SK-N-MC (cell line): ENCODE data around the gene IL1RAP.

ENCODE experiments used
- DNase-seq: peaks from one replicate; pipeline ENCODE4 v3.0.0-alpha.2; 2011; ENCODE audit warnings: low read depth, low spot score
- H3K27ac ChIP-seq: fragments of 200-600 bp; sonication (generic); 2 replicates; pipeline ENCODE4 v1.5.1; 2016; ENCODE audit warnings: mixed run types
- H3K36me3 ChIP-seq: fragments of 200-600 bp; sonication (generic); 2 replicates; pipeline ENCODE4 v1.6.1; 2017; ENCODE audit warnings: antibody characterized with exemption, low read length, mixed read lengths; ENCODE audit not compliant: insufficient read depth
- H3K4me3 ChIP-seq: fragments of 200-600 bp; sonication (generic); 2 replicates; pipeline ENCODE4 v1.5.1; 2016
- H3K9ac ChIP-seq: fragments of 200-600 bp; sonication (generic); 2 replicates; pipeline ENCODE4 v1.8.0; 2017; ENCODE audit warnings: mixed run types, mixed read lengths; ENCODE audit not compliant: insufficient read length
- H3K9me3 ChIP-seq: fragments of 200-600 bp; sonication (generic); 2 replicates; pipeline ENCODE4 v1.6.1; 2017; ENCODE audit warnings: low read depth, mild to moderate bottlenecking, antibody characterized with exemption, low read length, moderate library complexity, mixed read lengths
- EZH2 ChIP-seq: fragments of 200-600 bp; sonication (generic); IDR thresholded peaks from one replicate; pipeline ENCODE4 v1.6.1; 2017; ENCODE audit warnings: antibody characterized with exemption
- FOXP2 ChIP-seq: optimal IDR thresholded peaks from 2 replicates; pipeline ENCODE3; 2011; ENCODE audit warnings: mild to moderate bottlenecking, moderate library complexity; ENCODE audit not compliant: insufficient read depth; ENCODE audit errors: extremely low read length, control extremely low read depth
- POLR2AphosphoS5 ChIP-seq: IDR thresholded peaks from 2 replicates; pipeline ENCODE4 v1.6.1; 2012; ENCODE audit warnings: mild to moderate bottlenecking, low read depth, low read length, borderline replicate concordance

The IL1RAP gene

GRCh38 chr3:190521998-190522397, 8.1 kb downstream of the IL1RAP start:
- peak; percentile 37; the same call in 1 of the 2 replicates for TF ChIP-seq POLR2AphosphoS5
- TF ChIP-seq FOXP2, result no peak
- Histone ChIP-seq H3K36me3 (peaks cover 32% of the 10 kb centered on the region), H3K9me3 (no peaks in the 10 kb centered on the region), H3K27ac (peak overlapping the region; percentile 93), H3K4me3 (peak overlapping the region; percentile 66), H3K9ac (peak overlapping the region; percentile 34)
- DNase-seq, result peak; percentile 93

DNA sequence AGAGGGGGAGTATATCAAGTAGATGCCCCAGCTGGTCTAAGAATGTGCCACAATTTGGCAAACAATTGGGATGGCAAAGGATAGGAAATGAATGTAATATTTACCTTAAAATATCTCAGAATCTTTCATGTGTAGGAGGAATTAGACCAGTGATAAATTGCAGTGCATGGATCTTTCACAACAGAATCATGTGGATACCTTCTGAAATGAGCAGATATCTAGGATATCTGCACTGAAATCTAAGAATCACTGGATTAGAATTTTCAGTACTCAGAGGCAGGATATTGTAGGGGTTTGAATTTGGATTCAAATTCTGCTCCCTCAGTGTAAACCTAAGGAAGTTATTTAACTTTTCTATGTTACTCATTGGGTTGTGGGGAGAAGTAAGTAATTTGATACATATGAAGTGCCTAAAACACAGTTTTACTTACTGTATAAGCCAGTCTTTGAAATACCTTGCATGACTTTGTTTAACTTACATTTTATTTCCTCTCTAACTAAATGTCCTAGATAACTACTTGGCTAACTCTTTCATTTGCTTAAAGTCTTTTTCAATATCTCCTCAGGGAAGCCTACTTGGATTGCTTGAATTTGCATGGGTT, 8.8 kb downstream of the IL1RAP start:
- peaks cover 35% of the 10 kb centered on the region for H3K36me3 ChIP-seq
- peak overlapping the region; percentile 32 for H3K4me3 ChIP-seq
- H3K9ac ChIP-seq, result no peak overlapping the region
- H3K9me3 ChIP-seq, result no peaks in the 10 kb centered on the region
- no peak for TF ChIP-seq EZH2
- no peak for TF ChIP-seq POLR2AphosphoS5
- no peak for TF ChIP-seq FOXP2
- DNase-seq, result no peak
- peak overlapping the region; percentile 93 for H3K27ac ChIP-seq

GRCh38 chr3:190524942-190525341, 11.1 kb downstream of the IL1RAP start:
- TF ChIP-seq FOXP2, result no peak
- TF ChIP-seq EZH2, result no peak
- TF ChIP-seq POLR2AphosphoS5, result no peak
- peaks cover 36% of the 10 kb centered on the region for H3K36me3 ChIP-seq

GRCh38 chr3:190525634-190526033, 11.7 kb downstream of the IL1RAP start:
- Histone ChIP-seq H3K27ac (peak overlapping the region; percentile 68), H3K9me3 (no peaks in the 10 kb centered on the region), H3K9ac (no peak overlapping the region), H3K36me3 (peaks cover 35% of the 10 kb centered on the region), H3K4me3 (no peak overlapping the region)
- TF ChIP-seq EZH2 (no peak), FOXP2 (no peak), POLR2AphosphoS5 (no peak)
- no peak for DNase-seq

More at GRCh38 chr3:190524942-190525341, 11.1 kb downstream of the IL1RAP start:
- no peak for DNase-seq
- Histone ChIP-seq H3K9me3 (no peaks in the 10 kb centered on the region), H3K27ac (peak overlapping the region; percentile 68), H3K4me3 (no peak overlapping the region), H3K9ac (no peak overlapping the region)

- no peak overlapping the region for H3K9ac ChIP-seq
- peak overlapping the region; percentile 68 for H3K27ac ChIP-seq
- peaks cover 35% of the 10 kb centered on the region for H3K36me3 ChIP-seq
- no peak for DNase-seq
- H3K4me3 ChIP-seq, result peak overlapping the region; percentile 39
- H3K9me3 ChIP-seq, result no peaks in the 10 kb centered on the region
- TF ChIP-seq POLR2AphosphoS5 (no peak), FOXP2 (no peak), EZH2 (no peak)
Measured at GRCh38 chr3:190526787-190527762, 13.2 kb downstream of the IL1RAP start.

DNA sequence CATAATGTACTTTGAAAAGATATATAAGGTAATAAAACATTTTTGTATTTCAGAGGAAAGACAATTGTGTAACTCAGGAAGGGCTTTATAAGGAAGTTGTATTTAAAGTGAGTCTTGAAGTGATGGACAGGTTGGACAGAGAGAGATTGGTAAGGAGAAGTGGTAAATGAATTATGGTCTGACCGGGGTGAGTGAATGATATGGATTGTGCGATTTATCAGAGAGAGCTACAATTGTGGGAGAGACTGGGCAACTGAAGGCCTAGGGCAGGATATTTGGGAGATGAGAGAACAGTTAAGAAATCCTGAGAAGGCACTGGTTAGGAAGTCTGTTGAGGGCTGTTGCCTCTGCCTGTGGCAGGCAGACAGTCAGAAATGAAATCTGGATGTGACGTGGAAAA, 14.8 kb downstream of the IL1RAP start:
- Histone ChIP-seq H3K4me3 (no peak overlapping the region), H3K9me3 (no peaks in the 10 kb centered on the region), H3K9ac (no peak overlapping the region), H3K27ac (no peak overlapping the region), H3K36me3 (peaks cover 30% of the 10 kb centered on the region)
- TF ChIP-seq EZH2, result no peak
- TF ChIP-seq POLR2AphosphoS5, result no peak
- TF ChIP-seq FOXP2, result no peak
- no peak for DNase-seq

DNA sequence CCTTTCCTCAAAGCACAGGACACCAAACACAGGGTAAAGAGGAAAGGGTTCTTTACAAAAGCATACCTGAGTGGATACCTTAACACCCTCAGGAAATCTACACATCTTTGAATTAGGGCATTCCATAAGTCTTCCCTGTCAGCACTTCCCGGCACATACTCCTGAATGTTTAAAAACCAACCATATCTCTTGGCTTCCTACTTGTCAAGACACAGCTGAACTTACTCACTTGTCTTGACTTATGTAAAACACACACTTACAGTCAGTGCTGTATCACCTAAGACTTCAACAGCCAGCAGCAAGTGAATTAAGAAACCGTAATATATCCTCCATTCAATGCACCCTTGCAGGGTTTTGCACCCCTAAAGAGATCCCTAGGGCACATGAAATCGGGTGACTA, 17.5 kb downstream of the IL1RAP start:
- no peak for DNase-seq
- no peak overlapping the region for H3K4me3 ChIP-seq
- H3K27ac ChIP-seq, result no peak overlapping the region
- TF ChIP-seq POLR2AphosphoS5, result no peak
- TF ChIP-seq FOXP2, result no peak
- no peak for TF ChIP-seq EZH2
- peaks cover 28% of the 10 kb centered on the region for H3K36me3 ChIP-seq
- no peak overlapping the region for H3K9ac ChIP-seq
- H3K9me3 ChIP-seq, result no peaks in the 10 kb centered on the region

DNA sequence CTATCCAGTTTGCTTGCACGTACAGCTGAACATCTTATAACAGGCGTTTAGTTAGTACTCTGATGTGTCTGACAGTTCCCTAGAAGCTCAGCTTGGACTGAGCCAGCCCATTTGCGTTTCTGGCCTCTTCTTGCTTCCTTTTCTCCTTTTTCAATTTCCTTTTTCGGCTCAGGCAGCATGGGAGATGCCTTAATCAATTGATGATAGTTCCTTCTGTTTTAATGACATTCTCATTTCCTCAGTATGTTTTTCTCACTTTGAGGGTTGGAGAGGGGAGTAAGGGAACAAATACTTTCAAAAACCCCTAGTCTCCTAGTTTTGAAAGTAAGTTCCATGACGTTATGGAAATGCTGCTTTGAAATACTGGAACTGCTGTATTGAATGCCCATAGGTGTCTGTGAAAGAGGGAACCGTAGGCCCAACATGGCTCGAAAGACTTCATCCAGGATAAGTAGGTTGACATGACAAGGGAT, 18.9 kb downstream of the IL1RAP start:
- no peak overlapping the region for H3K4me3 ChIP-seq
- peaks cover 22% of the 10 kb centered on the region for H3K36me3 ChIP-seq
- no peaks in the 10 kb centered on the region for H3K9me3 ChIP-seq
- peak overlapping the region; percentile 37 for H3K9ac ChIP-seq
- TF ChIP-seq FOXP2 (no peak), POLR2AphosphoS5 (no peak), EZH2 (no peak)
- peak overlapping the region; percentile 84 for H3K27ac ChIP-seq
- no peak for DNase-seq
